GM10266 (cell line): Measurements from ENCODE around the gene PKN3.
A peak's percentile ranks its signal among the peaks of the same experiment; 100 is the strongest.
"Not testable (repeated sequence)": the region's sequence is repeated elsewhere in the genome, so short reads cannot be mapped to it uniquely, and the experiment has no call there.

ENCODE experiments used
- DNase-seq: peaks from one replicate; pipeline ENCODE4 v3.0.0; 2012; ENCODE audit errors: extremely low spot score
- TF ChIP-seq, protein P1 (sequence below): IDR thresholded peaks from 2 replicates; pipeline ENCODE4 v1.5.1; 2012; ENCODE audit warnings: mild to moderate bottlenecking, low read depth; ENCODE audit not compliant: control insufficient read depth, insufficient read depth; ENCODE audit errors: missing control alignments

The PKN3 gene

DNA sequence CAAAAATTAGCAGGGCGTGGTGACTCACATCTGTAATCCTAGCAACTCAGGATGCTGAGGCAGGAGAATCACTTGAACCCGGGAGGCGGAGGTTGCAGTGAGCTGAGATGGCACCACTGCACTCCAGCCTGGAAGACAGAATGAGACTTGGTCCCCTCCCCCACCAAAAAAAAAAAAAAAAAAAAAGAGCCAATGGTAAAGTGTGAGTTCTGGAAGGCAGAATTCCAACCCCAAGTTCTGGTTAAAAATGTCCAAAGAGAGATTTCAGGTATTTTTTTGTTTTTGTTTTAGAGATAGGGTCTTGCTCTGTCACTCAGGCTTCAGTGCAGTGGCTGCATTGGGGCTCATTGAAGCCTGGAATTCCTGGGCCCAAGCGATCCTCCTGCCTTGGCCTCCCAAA is 14.8 kb upstream of the PKN3 start:
- DNase-seq = no peak
- TF ChIP-seq, protein P1, sequence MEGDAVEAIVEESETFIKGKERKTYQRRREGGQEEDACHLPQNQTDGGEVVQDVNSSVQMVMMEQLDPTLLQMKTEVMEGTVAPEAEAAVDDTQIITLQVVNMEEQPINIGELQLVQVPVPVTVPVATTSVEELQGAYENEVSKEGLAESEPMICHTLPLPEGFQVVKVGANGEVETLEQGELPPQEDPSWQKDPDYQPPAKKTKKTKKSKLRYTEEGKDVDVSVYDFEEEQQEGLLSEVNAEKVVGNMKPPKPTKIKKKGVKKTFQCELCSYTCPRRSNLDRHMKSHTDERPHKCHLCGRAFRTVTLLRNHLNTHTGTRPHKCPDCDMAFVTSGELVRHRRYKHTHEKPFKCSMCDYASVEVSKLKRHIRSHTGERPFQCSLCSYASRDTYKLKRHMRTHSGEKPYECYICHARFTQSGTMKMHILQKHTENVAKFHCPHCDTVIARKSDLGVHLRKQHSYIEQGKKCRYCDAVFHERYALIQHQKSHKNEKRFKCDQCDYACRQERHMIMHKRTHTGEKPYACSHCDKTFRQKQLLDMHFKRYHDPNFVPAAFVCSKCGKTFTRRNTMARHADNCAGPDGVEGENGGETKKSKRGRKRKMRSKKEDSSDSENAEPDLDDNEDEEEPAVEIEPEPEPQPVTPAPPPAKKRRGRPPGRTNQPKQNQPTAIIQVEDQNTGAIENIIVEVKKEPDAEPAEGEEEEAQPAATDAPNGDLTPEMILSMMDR = no peak

GRCh38 chr9:128688501-128689292 is 13.6 kb upstream of the PKN3 start, which contains the start of gene SET:
Gene SET (plus strand): TSS chr9:128689222. CDS start chr9:128689583, 361 bp downstream.
- TF ChIP-seq, protein P1 = no peak
- peak; percentile 100 for DNase-seq

DNA sequence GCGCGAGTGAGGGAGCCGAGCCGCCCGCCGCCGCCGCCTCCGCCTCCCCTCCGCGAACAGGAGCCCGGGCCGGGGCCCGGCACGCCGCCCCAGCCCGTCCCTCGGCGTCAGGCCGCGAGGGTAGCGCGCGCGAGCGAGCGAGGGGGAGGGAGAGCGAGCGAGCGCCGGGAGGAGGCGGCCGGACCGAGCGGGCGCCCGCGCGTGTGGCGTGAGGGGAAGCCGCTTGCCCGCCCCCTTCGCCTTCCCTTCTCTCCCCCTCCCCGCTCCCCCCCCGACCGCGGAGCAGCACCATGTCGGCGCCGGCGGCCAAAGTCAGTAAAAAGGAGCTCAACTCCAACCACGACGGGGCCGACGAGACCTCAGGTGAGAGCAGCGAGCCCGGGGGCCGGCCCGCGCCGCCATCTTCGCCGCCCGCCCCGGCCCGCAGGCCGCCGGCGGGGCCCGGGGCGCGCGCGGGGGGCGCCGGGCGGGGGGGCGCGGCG is 13.0 kb upstream of the PKN3 start:
- TF ChIP-seq, protein P1 = no peak
- DNase-seq = no peak

DNA sequence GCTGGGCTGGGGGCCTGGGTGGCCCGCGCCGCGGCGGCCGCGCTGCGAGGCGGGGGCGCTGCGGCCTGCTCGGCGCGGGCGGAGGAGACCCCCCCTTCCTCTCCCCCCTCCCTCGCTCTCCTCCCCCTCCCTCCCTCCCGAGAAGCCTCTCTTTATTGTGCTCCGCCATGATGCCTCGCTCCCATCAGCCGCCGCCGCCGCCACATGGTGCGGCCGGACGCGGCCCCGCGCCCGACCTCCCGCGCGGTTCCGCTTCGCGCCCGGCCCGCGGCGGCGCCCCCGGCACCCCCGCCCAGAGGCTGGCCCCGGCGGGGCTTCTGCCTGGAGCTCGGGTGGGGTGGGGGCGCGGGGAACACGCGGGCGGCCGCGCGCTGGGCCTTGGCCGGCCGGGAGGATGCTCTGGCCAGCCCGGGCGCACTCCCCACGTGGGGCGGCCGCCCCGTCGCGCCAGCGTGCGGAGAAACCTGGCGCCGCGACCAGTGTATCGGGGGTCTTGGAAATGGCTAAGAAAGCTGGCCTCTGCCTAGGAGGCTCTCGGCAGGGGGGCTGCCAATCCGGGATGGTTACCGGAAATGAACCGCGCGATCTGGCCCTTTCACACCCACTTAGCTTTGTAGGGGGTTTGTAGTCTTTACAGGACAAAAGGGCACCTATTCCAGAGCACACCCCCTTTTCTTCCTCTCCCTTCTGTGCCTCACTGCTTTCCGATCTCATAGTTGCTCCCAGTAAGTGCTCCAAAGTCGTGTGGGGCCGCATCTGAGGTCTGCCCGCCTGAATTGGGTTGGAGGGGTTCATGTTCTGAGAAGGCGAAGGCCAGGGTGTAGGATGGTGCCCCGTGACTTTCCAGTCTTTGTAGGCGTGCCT is 12.3 kb upstream of the PKN3 start:
- DNase-seq = peak; percentile 88
- TF ChIP-seq, protein P1 = no peak

GRCh38 chr9:128690684-128691034 is 11.6 kb upstream of the PKN3 start:
- TF ChIP-seq, protein P1 = no peak

GRCh38 chr9:128693738-128694137 is 8.6 kb upstream of the PKN3 start:
- not testable (repeated sequence) for DNase-seq

More at GRCh38 chr9:128690684-128691034, 11.6 kb upstream of the PKN3 start:
- DNase-seq = no peak

DNA sequence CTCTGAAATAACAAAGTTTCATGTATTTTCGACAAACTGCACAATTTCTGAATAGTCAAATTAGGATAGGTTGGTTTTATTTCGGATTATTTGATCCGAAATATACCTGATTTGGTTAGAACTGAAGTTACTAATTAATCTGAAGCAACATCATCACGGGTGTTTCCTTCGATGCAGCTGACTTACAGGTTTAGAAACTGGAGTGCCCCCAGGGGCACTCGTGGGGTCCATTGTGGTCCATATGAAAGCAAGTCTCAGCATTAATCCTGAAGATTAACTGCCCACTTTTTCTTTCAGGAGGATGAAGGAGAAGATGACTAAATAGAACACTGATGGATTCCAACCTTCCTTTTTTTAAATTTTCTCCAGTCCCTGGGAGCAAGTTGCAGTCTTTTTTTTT is 8.0 kb upstream of the PKN3 start:
- TF ChIP-seq, protein P1 = no peak
- DNase-seq = no peak
